ENCODE measurements around the gene MLKL.
A peak's percentile ranks its signal among the peaks of the same experiment; 100 is the strongest.

Gene MLKL

DNA sequence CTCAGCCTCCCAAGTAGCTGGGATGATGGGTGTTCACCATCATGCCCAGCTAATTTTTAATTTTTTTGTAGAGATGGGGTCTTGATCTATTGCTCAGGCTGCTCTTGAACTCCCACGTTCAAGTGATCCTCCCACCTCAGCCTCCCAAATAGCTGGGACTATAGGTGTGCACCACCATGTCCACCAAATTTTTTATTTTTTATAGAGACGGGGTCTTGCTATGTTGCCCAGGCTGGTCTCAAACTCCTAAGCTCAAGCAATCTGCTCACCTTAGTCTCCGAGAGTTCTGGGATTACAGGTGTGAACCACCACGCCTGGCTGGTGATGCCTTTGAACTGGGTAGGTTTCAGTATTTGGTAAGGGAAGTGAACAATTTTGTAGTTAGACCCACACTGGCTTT is 43.9 kb upstream of the MLKL start:
- peak overlapping the region; percentile 63; the same call in 1 of the 2 replicates for H3K27ac ChIP-seq
- TF ChIP-seq ZFX (IDR thresholded peaks at IDR 0.05; ENCODE audit: borderline replicate concordance): no peak
- TF ChIP-seq, protein P1, sequence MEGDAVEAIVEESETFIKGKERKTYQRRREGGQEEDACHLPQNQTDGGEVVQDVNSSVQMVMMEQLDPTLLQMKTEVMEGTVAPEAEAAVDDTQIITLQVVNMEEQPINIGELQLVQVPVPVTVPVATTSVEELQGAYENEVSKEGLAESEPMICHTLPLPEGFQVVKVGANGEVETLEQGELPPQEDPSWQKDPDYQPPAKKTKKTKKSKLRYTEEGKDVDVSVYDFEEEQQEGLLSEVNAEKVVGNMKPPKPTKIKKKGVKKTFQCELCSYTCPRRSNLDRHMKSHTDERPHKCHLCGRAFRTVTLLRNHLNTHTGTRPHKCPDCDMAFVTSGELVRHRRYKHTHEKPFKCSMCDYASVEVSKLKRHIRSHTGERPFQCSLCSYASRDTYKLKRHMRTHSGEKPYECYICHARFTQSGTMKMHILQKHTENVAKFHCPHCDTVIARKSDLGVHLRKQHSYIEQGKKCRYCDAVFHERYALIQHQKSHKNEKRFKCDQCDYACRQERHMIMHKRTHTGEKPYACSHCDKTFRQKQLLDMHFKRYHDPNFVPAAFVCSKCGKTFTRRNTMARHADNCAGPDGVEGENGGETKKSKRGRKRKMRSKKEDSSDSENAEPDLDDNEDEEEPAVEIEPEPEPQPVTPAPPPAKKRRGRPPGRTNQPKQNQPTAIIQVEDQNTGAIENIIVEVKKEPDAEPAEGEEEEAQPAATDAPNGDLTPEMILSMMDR (IDR thresholded peaks at IDR 0.05): no peak

GRCh38 chr16:74743668-74744299 is 43.1 kb upstream of the MLKL start:
- H3K27ac ChIP-seq: peak overlapping the region; percentile 63
- TF ChIP-seq, protein P1 (IDR thresholded peaks at IDR 0.05): no peak
- TF ChIP-seq ZFX (IDR thresholded peaks at IDR 0.05; ENCODE audit: borderline replicate concordance): no peak

DNA sequence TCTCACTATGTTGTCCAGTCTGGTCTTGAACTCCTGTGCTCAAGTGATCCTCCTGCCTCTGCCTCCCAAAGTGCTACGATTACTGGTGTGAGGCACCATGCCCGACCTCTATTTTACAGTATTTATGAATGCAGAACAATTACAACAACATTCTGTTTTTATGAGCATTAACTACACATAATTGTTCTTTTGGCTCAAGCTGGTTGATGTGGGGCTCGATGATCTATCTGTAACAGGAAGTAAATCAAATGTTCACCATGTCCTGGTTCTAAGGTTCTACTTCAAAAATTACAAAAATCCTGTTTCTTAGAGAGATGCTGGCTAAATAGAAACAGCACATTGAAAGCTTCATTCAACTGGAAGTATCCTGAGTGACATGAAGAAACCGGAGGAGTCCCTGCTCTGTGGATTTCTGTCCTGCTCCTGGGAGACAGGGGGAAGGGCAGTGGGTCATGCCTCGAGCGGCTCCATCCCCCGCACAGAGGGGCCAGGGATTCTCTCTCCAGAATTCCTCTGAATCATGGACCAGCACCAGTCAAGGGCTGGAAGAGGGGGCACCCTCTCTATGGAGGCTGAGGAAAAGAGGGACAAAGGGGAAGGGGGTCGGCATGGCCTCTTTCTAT is 42.5 kb upstream of the MLKL start:
- H3K27ac ChIP-seq: peak overlapping the region; percentile 63
- TF ChIP-seq ZFX (IDR thresholded peaks at IDR 0.05; ENCODE audit: borderline replicate concordance): no peak
- TF ChIP-seq, protein P1 (IDR thresholded peaks at IDR 0.05): no peak

GRCh38 chr16:74742051-74742481 is 41.4 kb upstream of the MLKL start:
- TF ChIP-seq, protein P1 (IDR thresholded peaks at IDR 0.05): no peak
- no peak for TF ChIP-seq ZFX (IDR thresholded peaks at IDR 0.05; ENCODE audit: borderline replicate concordance)
- H3K27ac ChIP-seq: no peak overlapping the region

DNA sequence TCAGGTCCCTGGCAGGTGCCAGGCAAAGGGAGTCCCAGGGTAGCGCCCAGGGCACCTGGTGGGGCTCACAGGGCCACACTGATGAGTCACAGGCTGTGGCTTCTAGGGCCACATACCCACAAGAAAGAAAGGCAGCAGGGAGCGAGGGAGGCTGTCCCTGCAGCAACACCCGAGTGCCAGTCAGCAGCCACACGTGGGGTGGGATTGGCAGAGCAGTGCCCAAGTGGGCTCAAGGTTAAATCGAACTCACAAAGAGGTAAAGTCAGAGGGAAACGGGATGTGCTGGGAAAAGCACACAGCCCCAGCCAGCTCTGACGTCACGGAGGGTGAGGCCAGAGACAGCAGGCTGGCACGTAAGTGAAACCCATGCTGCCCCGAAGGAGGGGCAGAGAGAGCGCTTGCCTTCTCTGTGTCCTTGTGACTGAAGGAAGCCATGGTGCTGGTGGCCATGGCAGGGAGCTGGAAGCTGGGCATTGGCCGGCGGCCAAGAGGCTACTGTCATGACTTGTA is 40.2 kb upstream of the MLKL start:
- TF ChIP-seq, protein P1 (IDR thresholded peaks at IDR 0.05): no peak
- no peak for TF ChIP-seq ZFX (IDR thresholded peaks at IDR 0.05; ENCODE audit: borderline replicate concordance)
- no peak overlapping the region for H3K27ac ChIP-seq

GRCh38 chr16:74739275-74739674 is 38.6 kb upstream of the MLKL start:
- H3K27ac ChIP-seq: no peak overlapping the region
- TF ChIP-seq, protein P1 (IDR thresholded peaks at IDR 0.05): no peak
- no peak for TF ChIP-seq ZFX (IDR thresholded peaks at IDR 0.05; ENCODE audit: borderline replicate concordance)

DNA sequence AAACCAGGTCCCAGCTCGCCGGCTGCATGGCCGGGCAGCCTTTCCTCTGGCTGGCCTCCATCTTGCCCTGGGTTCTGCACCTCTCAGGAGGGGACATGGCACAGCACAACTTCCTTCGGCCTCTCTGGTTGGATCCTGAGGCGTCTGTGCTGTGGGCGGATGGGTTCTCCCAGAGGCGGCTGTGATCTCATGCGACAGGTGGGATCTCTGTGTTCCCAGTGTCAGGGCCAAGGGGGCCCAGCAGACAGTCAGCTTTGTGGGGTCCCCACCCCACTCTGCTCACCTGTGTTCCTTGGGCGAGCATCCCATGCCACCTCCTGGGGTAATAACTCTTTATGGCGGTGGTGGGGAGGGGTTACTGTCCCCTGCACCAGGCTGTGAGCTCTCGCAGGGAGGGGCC is 38.2 kb upstream of the MLKL start:
- TF ChIP-seq, protein P1 (IDR thresholded peaks at IDR 0.05): no peak
- TF ChIP-seq ZFX (IDR thresholded peaks at IDR 0.05; ENCODE audit: borderline replicate concordance): no peak
- H3K27ac ChIP-seq: no peak overlapping the region
